Stimulated activated CD8-positive, alpha-beta memory T cell treated with anti-CD3 and anti-CD28 coated beads, Interleukin-15, amount 100 ng/mL, for 24 hours (primary cell): Measurements from ENCODE around the gene OR7C2.

ENCODE experiments used
- DNase-seq: peaks from one replicate; pipeline ENCODE4 v3.0.0-alpha.2; 2020; ENCODE audit warnings: low read depth

The OR7C2 gene

DNA sequence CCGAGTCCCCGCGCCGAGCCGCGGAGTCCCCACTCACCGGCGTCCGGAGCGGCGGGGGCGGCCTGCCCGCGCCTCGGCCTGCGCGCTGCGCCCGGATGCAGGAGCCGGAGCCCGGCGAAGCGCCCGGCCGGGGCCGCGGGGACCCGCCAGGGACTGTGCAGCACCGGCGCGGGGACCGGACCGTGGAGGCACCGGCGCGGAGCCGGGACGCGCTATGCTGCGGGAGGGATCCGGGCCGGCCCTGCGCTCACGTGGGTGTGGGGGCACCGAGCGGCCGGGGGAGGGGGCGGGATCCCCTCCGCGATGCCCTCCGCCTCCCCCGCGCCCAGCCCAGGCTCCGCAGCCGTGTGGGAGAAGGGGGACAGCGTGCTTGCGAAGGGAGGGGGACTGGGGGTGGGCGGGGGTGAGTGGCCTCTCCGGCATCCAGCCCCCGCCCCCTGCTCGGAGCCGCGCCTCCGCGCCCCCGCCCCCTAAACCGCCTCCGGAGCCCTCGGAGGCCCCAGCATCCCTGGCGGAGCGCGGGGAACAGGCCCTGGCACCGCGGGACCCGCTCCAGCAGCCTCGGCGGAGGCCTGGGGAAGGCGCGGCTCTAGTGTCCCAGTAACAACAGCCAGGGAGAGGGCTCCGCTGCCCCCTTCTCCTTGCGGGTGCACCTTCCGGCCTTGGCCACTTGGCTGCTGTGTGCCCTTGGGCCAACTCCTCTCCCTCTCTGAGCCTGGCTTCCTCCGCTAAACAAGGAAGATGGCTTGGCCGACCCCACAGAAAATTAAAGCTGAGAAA is 38.4 kb downstream of the OR7C2 start, which contains the start of gene SLC1A6:
Gene SLC1A6 (minus strand): TSS at position 389 of the 780 bp plus-strand sequence. CDS start 6,954 bp downstream, outside the sequence.
- no peak for DNase-seq

DNA sequence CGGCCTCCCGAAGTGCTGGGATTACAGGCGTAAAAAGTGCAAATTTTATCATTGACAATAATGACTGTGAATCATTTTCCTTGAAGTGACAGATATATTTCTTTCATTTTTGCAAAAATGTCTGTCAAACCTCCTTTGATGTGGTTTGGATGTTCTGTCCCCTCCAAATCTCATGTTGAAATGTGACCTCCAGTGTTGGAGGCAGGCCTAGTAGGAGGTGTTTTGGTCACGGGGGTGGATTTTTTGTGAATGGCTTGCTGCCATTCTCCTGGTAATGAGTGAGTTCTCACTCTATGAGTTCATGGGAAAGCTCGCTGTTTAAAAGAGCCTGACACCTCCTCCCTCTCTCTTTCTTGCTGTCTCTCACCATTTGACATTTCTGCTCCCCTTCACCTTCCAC is 43.8 kb downstream of the OR7C2 start:
- DNase-seq = no peak
